Neural cell (in vitro differentiated cells): ENCODE results near the gene TATDN2.

ENCODE experiments used
- MXI1 ChIP-seq: fragments of 450-650 bp; conservative IDR thresholded peaks from 2 replicates; pipeline ENCODE4 v1.6.1; 2014; ENCODE audit warnings: antibody characterized with exemption, mild to moderate bottlenecking; ENCODE audit not compliant: poor library complexity, severe bottlenecking
- POLR2AphosphoS5 ChIP-seq: IDR thresholded peaks from 2 replicates; pipeline ENCODE4 v1.6.1; 2012
- RAD21 ChIP-seq: fragments of 450-650 bp; conservative IDR thresholded peaks from 2 replicates; pipeline ENCODE4 v1.6.1; 2014; ENCODE audit warnings: antibody characterized with exemption, mild to moderate bottlenecking, moderate library complexity
- SMC3 ChIP-seq: fragments of 450-650 bp; conservative IDR thresholded peaks from 2 replicates; pipeline ENCODE4 v1.6.1; 2014; ENCODE audit warnings: antibody characterized with exemption, mild to moderate bottlenecking, moderate library complexity; ENCODE audit not compliant: poor library complexity
- TAF1 ChIP-seq: IDR thresholded peaks from 2 replicates; pipeline ENCODE4 v1.6.1; 2012; ENCODE audit warnings: low read depth
- TF ChIP-seq, protein P1 (sequence below): IDR thresholded peaks from 2 replicates; pipeline ENCODE4 v1.6.1; 2012; ENCODE audit warnings: borderline replicate concordance
- TF ChIP-seq, protein P2 (sequence below): fragments of 450-650 bp; IDR thresholded peaks from 2 replicates; pipeline ENCODE4 v1.5.1; 2014; ENCODE audit warnings: antibody characterized with exemption, mild to moderate bottlenecking, moderate library complexity; ENCODE audit not compliant: poor library complexity, severe bottlenecking

DNA sequence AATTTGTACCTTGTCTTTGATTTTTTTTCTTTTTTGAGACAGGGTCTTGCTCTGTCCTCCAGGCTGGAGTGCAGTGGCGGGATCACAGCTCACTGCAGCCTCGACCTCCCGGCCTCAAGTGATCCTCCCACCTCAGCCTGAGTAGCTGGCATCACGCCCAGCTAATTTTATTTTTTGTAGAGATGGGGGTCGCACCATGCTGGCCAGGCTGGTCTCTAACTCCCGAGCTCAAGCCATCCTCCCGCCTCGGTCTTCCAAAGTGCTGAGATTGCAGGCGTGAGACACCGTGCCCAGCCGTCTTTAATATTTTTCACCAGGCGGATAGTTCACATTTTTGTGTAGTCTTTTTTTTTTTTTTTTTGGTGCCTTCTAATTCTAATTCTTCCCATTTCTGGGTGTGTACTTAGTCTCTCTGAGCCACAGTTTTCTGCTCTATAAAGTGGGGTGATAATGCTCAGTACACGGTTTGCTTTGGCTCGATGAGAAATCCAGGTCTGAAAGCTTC is 528 bp upstream of the TATDN2 start:
- TF ChIP-seq RAD21 (no peak), POLR2AphosphoS5 (no peak), MXI1 (no peak), TAF1 (no peak), SMC3 (no peak)
- TF ChIP-seq, protein P1, sequence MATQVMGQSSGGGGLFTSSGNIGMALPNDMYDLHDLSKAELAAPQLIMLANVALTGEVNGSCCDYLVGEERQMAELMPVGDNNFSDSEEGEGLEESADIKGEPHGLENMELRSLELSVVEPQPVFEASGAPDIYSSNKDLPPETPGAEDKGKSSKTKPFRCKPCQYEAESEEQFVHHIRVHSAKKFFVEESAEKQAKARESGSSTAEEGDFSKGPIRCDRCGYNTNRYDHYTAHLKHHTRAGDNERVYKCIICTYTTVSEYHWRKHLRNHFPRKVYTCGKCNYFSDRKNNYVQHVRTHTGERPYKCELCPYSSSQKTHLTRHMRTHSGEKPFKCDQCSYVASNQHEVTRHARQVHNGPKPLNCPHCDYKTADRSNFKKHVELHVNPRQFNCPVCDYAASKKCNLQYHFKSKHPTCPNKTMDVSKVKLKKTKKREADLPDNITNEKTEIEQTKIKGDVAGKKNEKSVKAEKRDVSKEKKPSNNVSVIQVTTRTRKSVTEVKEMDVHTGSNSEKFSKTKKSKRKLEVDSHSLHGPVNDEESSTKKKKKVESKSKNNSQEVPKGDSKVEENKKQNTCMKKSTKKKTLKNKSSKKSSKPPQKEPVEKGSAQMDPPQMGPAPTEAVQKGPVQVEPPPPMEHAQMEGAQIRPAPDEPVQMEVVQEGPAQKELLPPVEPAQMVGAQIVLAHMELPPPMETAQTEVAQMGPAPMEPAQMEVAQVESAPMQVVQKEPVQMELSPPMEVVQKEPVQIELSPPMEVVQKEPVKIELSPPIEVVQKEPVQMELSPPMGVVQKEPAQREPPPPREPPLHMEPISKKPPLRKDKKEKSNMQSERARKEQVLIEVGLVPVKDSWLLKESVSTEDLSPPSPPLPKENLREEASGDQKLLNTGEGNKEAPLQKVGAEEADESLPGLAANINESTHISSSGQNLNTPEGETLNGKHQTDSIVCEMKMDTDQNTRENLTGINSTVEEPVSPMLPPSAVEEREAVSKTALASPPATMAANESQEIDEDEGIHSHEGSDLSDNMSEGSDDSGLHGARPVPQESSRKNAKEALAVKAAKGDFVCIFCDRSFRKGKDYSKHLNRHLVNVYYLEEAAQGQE: no peak
- TF ChIP-seq, protein P2, sequence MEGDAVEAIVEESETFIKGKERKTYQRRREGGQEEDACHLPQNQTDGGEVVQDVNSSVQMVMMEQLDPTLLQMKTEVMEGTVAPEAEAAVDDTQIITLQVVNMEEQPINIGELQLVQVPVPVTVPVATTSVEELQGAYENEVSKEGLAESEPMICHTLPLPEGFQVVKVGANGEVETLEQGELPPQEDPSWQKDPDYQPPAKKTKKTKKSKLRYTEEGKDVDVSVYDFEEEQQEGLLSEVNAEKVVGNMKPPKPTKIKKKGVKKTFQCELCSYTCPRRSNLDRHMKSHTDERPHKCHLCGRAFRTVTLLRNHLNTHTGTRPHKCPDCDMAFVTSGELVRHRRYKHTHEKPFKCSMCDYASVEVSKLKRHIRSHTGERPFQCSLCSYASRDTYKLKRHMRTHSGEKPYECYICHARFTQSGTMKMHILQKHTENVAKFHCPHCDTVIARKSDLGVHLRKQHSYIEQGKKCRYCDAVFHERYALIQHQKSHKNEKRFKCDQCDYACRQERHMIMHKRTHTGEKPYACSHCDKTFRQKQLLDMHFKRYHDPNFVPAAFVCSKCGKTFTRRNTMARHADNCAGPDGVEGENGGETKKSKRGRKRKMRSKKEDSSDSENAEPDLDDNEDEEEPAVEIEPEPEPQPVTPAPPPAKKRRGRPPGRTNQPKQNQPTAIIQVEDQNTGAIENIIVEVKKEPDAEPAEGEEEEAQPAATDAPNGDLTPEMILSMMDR: no peak
